Right lung (tissue), 5 donors: Measurements from ENCODE around the gene DOCK2. TPM values are rescaled to one million over a fixed set of nuclear protein-coding genes. Genes with fewer than 3 reads are reported as not detected.

Experiments
- DNase-seq, 2 donors: peaks; one replicate each; pipeline ENCODE4 v3.0.0-alpha.2; 2013
- polyA plus RNA-seq, 5 donors: library from polyadenylated mRNA; unstranded; fragments of 120-200 nt; gene quantifications; one replicate each; pipeline versions ENCODE4 v1.2.1 to v1.2.3, GENCODE V29; 2013; ENCODE audit warnings: inconsistent platforms in 1 of 5, low replicate concordance in 1 of 5; ENCODE audit not compliant: insufficient read length in 5 of 5, insufficient read depth in 1 of 5

DOCK2 gene
- polyA plus RNA-seq, 5 donors: 4.7 to 7.2 (median 5.4) TPM

GRCh38 chr5:169980418-169981053, 343.5 kb downstream of the DOCK2 start, which contains the start of gene INSYN2B:
Gene INSYN2B (minus strand): TSS chr5:169980495. CDS start chr5:169883898, 96,597 bp downstream.
- DNase-seq: peak; percentile 85 to 89

DNA sequence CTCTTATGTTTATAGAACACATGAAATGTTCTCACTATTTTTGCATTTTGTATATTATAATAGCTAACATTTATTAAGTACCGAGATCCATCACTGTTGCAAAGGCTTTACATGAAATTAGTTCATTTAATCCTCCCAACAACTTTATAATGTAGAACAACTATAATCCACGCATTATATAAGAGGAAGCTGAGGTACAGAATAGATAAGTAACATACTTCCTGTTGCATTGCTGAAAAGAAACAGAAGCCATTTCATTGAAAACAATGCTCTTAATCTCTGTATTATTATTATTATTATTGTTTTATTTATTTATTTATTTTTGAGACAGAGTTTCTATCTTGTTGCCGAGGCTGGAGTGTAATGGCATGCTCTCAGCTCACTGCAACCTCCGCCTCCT, 351.1 kb downstream of the DOCK2 start:
- DNase-seq: no peak

DNA sequence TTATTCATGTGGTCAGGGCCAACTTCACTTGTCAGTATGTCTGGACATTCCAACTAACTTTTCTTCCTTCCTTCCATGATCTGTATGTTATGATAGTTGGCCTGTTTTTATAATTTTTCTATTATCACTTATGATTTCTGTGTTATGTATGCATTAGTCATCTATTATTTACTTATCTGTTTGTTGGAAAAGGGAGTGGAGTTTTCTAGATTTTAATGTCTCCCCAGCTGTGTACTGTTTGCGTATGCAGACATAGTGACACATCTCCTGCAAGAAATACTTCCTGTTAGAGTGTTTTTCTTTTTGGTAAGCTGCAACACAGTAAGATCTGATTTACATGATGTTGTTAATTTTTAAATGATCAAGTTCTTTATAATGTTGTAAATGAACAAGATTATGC, 351.9 kb downstream of the DOCK2 start:
- DNase-seq: no peak

- no peak for DNase-seq
These were observed 352.3 kb downstream of the DOCK2 start for GRCh38 chr5:169989365-169989764.

DNA sequence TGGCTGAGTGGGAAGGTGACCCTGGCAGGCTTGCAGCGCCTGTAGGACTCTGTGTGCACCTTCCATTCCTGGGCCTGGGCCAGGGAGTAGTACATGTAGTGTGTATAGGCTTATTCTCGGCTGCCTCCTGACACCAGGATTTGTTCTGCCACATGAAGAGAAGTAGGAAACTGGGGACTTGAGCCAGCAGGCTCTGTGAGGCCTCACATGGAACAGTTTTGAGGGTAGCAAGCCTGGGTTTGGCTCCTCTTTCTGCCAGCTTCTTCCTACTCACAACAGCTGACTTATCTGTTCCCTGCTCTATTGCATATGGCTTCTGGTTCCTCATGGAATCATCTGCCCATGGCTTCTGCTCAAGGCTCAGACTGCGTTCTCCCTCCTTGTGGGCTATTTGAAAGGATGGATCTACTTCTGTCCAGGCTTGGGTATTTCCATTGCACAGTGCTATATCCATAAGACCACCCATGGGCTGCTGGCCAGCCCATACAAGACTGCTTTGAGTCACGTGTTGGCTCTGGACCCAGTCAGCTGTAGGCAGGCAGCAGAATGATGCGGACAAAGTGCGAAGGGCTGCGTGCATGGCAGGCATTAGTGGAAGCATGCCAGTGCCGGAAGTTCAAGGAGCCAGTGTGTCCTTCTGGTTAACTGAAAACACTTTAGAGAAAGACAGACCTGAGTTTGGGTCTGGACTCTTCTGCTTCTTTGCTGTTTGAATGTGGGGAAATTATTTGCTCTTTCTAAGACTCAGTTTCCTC, 354.2 kb downstream of the DOCK2 start:
- DNase-seq: no peak

GRCh38 chr5:169992789-169993484, 355.9 kb downstream of the DOCK2 start:
- DNase-seq: no peak

- DNase-seq: no peak
These were observed 356.4 kb downstream of the DOCK2 start for GRCh38 chr5:169993485-169993790.

DNA sequence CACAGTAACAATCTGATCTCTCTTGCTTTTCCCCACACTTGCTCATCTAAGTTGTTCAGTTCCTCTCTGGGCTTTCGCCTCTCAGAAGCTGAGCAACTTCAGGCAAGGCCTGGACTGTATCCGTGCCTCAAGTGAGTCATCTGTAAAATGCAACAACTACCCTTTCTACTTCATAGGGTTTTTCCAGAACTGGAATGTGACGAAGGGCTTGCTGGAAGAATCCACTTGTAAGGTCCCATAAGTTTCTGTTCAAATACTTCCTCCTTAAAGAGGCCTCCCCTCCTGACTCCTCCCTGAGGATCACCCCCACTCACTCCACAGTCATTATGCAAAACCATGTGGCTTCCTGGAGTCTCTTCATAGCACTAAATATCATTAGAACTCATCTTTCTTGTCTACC, 360.7 kb downstream of the DOCK2 start:
- no peak for DNase-seq

- no peak for DNase-seq
These were observed 362.5 kb downstream of the DOCK2 start for GRCh38 chr5:169999621-170000020.

- DNase-seq: no peak
These were observed 363.1 kb downstream of the DOCK2 start for GRCh38 chr5:170000155-170000554.

DNA sequence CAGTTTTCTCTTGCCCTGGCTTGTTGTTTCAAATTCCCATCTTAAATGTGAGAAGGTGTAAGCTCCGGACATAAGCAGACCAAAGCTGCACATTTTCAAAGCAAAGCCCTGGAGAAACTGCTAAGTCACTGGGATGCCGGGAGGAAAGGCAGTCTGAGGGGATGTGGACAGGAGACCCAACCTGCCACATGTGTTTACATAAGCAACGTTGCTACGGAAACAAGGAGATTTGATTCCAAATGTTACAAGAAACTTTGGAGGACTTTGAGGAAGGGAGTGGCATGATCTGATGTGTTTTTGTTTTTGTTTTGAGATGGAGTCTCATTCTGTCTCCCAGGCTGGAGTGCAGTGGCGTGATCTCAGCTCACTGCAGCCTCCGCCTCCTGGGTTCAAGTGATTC, 368.9 kb downstream of the DOCK2 start:
- DNase-seq: no peak

DNA sequence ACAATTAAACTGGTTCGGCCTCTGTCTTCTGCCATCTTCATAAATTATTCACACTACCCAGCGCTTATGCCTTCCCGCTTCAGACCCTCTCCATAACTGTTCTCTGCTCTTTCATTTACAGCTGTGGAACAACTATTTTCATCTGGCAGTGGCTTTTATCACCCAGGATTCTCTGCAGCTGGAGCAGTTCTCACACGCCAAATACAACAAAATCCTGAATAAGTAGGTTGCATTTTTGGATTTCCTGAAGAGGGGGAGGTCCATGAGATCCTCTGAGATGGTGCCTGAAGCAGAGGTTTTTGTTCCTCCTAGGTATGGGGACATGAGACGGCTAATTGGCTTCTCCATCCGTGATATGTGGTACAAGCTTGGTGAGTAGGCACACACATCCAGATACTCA, 371.3 kb downstream of the DOCK2 start:
- DNase-seq: no peak

GRCh38 chr5:170010595-170010994, 373.5 kb downstream of the DOCK2 start:
- no peak for DNase-seq

DNA sequence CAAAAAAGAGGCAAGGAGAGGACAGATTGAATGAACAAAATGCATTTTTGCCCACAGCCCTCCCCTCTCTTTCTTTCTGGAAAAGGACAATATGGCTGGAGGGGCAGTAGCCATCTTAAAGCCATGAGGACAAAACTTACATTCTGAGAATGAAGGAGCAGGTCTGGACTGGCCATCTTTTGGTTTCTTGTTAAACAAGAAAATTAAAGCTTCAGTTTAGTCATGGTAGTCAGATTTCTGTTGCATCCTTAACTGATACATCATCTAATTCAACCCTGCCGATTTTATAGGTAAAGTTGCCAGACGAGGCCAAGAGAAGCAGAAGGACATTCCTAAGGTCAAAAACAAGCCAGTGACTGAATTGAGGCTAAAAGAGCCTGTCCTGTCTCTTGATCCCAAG, 374.7 kb downstream of the DOCK2 start:
- no peak for DNase-seq

- DNase-seq: no peak
These were observed 375.5 kb downstream of the DOCK2 start for GRCh38 chr5:170012622-170013021.

DNA sequence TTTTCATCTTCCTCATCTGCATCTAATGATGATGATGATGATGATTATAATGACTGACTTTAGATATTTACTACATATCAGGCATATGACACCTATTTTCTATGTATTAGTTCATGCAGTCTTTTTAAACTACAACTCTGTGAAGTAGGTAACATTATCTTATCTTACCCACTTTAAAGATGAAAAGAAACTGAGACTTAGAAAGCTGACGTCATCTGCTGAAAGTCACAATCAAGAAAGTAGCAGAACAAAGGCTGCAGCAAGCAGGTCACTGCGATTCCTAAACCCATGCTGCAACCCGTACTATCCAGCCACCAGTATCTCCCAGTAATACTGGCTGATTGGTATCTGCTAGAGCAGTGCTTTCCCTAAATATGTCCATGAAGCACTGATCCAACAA, 383.3 kb downstream of the DOCK2 start:
- DNase-seq: no peak

GRCh38 chr5:170021506-170021905, 384.4 kb downstream of the DOCK2 start:
- no peak for DNase-seq

GRCh38 chr5:170025853-170026252, 388.8 kb downstream of the DOCK2 start:
- no peak for DNase-seq

DNA sequence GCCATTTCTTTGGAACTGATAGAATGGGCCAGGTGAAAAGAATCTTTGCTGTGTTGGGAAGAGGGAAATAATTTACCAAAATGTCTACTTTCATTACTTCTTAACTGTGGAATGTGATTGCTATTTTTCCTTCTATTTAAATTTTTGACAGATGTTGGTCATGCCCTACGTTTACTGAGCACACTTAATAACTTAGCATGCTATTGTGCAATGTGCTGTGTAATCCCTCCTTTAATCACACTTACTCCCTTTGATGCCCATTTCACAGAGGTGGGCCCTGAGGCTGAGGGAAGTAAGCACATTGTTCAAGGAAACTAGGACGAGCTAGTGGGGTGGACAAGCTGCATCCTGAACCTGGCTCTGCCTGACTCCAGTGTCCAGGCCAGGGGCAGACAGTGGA, 391.0 kb downstream of the DOCK2 start:
- no peak for DNase-seq

GRCh38 chr5:170034231-170034630, 397.2 kb downstream of the DOCK2 start:
- no peak for DNase-seq

DNA sequence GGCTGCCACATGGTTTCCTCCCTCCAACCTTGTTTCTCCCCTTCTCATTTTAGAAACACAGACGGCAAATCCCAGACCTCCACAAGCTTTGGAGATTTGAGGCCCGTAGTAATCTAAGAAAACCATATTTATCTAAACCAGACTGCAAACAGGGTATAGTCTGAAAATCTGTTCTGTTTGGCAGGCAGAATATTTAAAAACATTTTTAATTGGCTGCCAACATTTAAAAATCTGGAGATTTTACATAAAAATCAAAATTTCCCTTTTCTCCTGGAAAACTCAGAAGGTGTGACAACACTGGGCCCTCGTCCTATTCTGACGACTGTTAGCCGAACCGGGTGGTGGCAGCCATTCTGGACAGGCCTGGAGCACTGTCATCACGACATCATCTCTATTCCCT, 401.2 kb downstream of the DOCK2 start:
- no peak for DNase-seq

DNA sequence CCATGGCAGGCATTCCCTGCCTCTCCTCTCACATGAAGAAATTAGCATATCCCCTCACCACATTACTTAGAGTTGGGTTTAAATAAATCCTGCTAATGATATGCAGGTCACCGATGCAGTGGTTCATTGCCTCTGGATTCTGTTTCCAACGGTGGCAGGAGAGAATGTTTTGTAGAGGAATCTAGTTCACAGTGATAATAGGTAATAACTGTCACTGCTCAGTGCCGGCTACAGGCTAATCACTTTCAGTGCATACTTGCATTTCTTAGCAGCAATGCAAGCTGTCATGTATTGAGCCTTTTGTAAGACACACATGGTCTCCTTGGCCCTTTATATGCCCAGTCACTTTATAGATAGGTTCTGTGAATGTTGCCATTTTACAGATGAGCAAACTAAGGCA, 402.8 kb downstream of the DOCK2 start:
- no peak for DNase-seq

DNA sequence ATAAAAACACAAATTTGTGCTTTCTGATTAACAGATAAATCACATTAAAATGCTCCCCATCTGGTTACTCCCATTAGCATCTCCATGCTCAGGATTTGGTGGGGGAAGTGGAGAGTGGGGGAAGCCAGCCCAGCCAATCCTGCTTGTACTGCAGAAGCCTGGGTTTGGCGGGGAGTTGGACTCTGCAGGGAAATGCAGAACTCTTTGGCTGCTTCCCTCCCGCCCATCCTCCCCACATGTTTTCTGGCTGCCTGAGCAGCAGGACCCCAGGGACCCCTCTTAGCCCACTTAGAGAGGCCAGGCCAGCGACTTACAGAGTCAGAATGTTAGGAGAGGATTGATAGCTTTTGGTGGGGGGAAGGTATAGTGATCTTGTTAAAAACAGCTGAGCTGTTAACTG, 409.2 kb downstream of the DOCK2 start:
- DNase-seq: no peak
